GM23338 (cell line): ENCODE data around the gene FXYD7. TPM values are rescaled to one million over a fixed set of nuclear protein-coding genes. Genes with fewer than 3 reads are reported as not detected.

ENCODE experiments used
- ATAC-seq: fragments of 200-7000 bp; cut with Tn5 transposase; 3 replicates; pipeline ENCODE4 v1.9.1; 2020
- DNase-seq: peaks from one replicate; pipeline ENCODE4 v3.0.0-alpha.2; 2015; ENCODE audit warnings: low spot score
- H2AFZ ChIP-seq: fragments of 200-600 bp; sonication (generic); 2 replicates; pipeline ENCODE4 v1.8.0; 2016; ENCODE audit warnings: antibody characterized with exemption, mild to moderate bottlenecking, moderate library complexity
- H3F3A ChIP-seq: fragments of 200-600 bp; sonication (generic); replicated peaks from 2 replicates; pipeline ENCODE4 v1.8.0; 2017; ENCODE audit warnings: antibody characterized with exemption, mixed run types, low read depth
- H3K27ac ChIP-seq: fragments of 200-600 bp; sonication (generic); 2 replicates; pipeline ENCODE4 v1.6.1; 2016; ENCODE audit warnings: low read depth
- H3K27me3 ChIP-seq: fragments of 200-600 bp; sonication (generic); 2 replicates; pipeline ENCODE4 v1.8.0; 2016; ENCODE audit warnings: mild to moderate bottlenecking, mixed run types, moderate library complexity; ENCODE audit not compliant: insufficient read depth
- H3K36me3 ChIP-seq: fragments of 200-600 bp; sonication (generic); 2 replicates; pipeline ENCODE4 v1.8.0; 2016; ENCODE audit warnings: mild to moderate bottlenecking; ENCODE audit not compliant: insufficient read depth
- H3K4me1 ChIP-seq: fragments of 200-600 bp; sonication (generic); 2 replicates; pipeline ENCODE4 v1.8.0; 2016; ENCODE audit warnings: mild to moderate bottlenecking, moderate library complexity; ENCODE audit not compliant: insufficient read depth
- H3K4me2 ChIP-seq: fragments of 200-600 bp; sonication (generic); 2 replicates; pipeline ENCODE4 v1.7.1; 2017; ENCODE audit warnings: mixed run types
- H3K4me3 ChIP-seq: fragments of 200-600 bp; sonication (generic); 2 replicates; pipeline ENCODE4 v1.6.1; 2016; ENCODE audit warnings: mixed run types
- H3K79me2 ChIP-seq: fragments of 200-600 bp; sonication (generic); replicated peaks from 2 replicates; pipeline ENCODE4 v1.8.0; 2017; ENCODE audit warnings: mild to moderate bottlenecking; ENCODE audit not compliant: insufficient read depth
- H3K9me2 ChIP-seq: fragments of 200-600 bp; sonication (generic); 2 replicates; pipeline ENCODE4 v1.8.0; 2017; ENCODE audit not compliant: insufficient read depth
- H4K20me1 ChIP-seq: fragments of 200-600 bp; sonication (generic); replicated peaks from 2 replicates; pipeline ENCODE4 v1.8.0; 2017; ENCODE audit warnings: mild to moderate bottlenecking; ENCODE audit not compliant: insufficient read depth
- H3K27ac Mint-ChIP-seq: 2 replicates; pipeline ENCODE4 v1.8.0; 2020; ENCODE audit warnings: inconsistent platforms, mild to moderate bottlenecking, moderate library complexity, mixed read lengths
- H3K27me3 Mint-ChIP-seq: 3 replicates; pipeline ENCODE4 v1.8.0; 2022; ENCODE audit warnings: low read depth, mild to moderate bottlenecking, moderate library complexity, mixed read lengths, inconsistent platforms; ENCODE audit not compliant: insufficient read depth, poor library complexity
- H3K36me3 Mint-ChIP-seq: 3 replicates; pipeline ENCODE4 v1.8.0; 2021; ENCODE audit warnings: low read depth, mild to moderate bottlenecking, inconsistent platforms, moderate library complexity, mixed read lengths
- H3K4me1 Mint-ChIP-seq: 3 replicates; pipeline ENCODE4 v1.8.0; 2020; ENCODE audit warnings: mild to moderate bottlenecking, inconsistent platforms, mixed read lengths
- H3K4me3 Mint-ChIP-seq: 3 replicates; pipeline ENCODE4 v1.8.0; 2021; ENCODE audit warnings: moderate library complexity, mild to moderate bottlenecking, inconsistent platforms, mixed read lengths
- H3K9me3 Mint-ChIP-seq: 3 replicates; pipeline ENCODE4 v1.8.0; 2020; ENCODE audit warnings: moderate library complexity, mild to moderate bottlenecking, inconsistent platforms, mixed read lengths
- CREB1 ChIP-seq: fragments of 250-450 bp; sonication (Bioruptor Pico); IDR thresholded peaks from 2 replicates; pipeline ENCODE4 v1.5.0; 2020; ENCODE audit warnings: low read depth, mild to moderate bottlenecking, moderate library complexity
- CTCF ChIP-seq, 2 experiments: fragments of 200-600 bp in 1 of 2; sonication (generic) in 1 of 2; conservative IDR thresholded peaks; 2 replicates each; pipeline versions ENCODE4 v1.5.1 to v1.6.1; 2016 to 2017; ENCODE audit warnings: antibody characterized with exemption in 2 of 2, low read depth in 2 of 2, mild to moderate bottlenecking in 2 of 2, moderate library complexity in 1 of 2
- ETS1 ChIP-seq: IDR thresholded peaks from 2 replicates; pipeline ENCODE4 v1.6.1; 2016; ENCODE audit warnings: antibody characterized with exemption
- EZH2 ChIP-seq: fragments of 200-600 bp; sonication (generic); IDR thresholded peaks from one replicate; pipeline ENCODE4 v1.8.0; 2017; ENCODE audit warnings: antibody characterized with exemption, mild to moderate bottlenecking, low read depth; ENCODE audit not compliant: unreplicated experiment
- EZH2phosphoT487 ChIP-seq: fragments of 200-600 bp; sonication (generic); IDR thresholded peaks from one replicate; pipeline ENCODE4 v1.8.1; 2018; ENCODE audit warnings: antibody characterized with exemption; ENCODE audit not compliant: unreplicated experiment
- JUNB ChIP-seq: IDR thresholded peaks from one replicate; pipeline ENCODE4 v1.6.1; 2016; ENCODE audit warnings: antibody characterized with exemption; ENCODE audit not compliant: unreplicated experiment
- NANOG ChIP-seq: IDR thresholded peaks from 2 replicates; pipeline ENCODE4 v1.6.1; 2016; ENCODE audit warnings: antibody characterized with exemption, borderline replicate concordance
- POLR2AphosphoS5 ChIP-seq: IDR thresholded peaks from 2 replicates; pipeline ENCODE4 v1.6.1; 2016; ENCODE audit warnings: antibody characterized with exemption, low read depth
- REST ChIP-seq: IDR thresholded peaks from one replicate; pipeline ENCODE4 v1.6.1; 2018; ENCODE audit warnings: antibody characterized with exemption; ENCODE audit not compliant: unreplicated experiment
- STAT1 ChIP-seq: IDR thresholded peaks from one replicate; pipeline ENCODE4 v1.6.1; 2016; ENCODE audit warnings: antibody characterized with exemption; ENCODE audit not compliant: unreplicated experiment
- ZNF114 ChIP-seq: fragments of 250-450 bp; sonication (Bioruptor Pico); IDR thresholded peaks from 2 replicates; pipeline ENCODE4 v1.5.0; 2020; ENCODE audit warnings: mild to moderate bottlenecking, moderate library complexity
- ZNF331 ChIP-seq: fragments of 250-450 bp; sonication (Bioruptor Pico); IDR thresholded peaks from 2 replicates; pipeline ENCODE4 v1.5.0; 2020; ENCODE audit warnings: low read depth, mild to moderate bottlenecking, moderate library complexity
- ZNF462 ChIP-seq: fragments of 250-450 bp; sonication (Bioruptor Pico); IDR thresholded peaks from 2 replicates; pipeline ENCODE4 v1.5.0; 2020; ENCODE audit warnings: mild to moderate bottlenecking, moderate library complexity
- polyA plus RNA-seq: library from polyadenylated mRNA; unstranded; fragments of >200 nt; fragmentation: Nextera tagmentation; extraction: Ambion mirVana; gene quantifications from 2 replicates; pipeline ENCODE4 v1.2.1, GENCODE V29; 2016
- total RNA-seq: library from RNA; depleted of rRNA; stranded (reverse); fragments of >200 nt; shearing (Covaris generic); gene quantifications from 2 replicates; pipeline ENCODE4 v1.2.3, GENCODE V29; 2014

Gene FXYD7
- total and polyA plus RNA-seq, 2 experiments from 2014 or later: 9.6 to 44.0 TPM

- no peak for DNase-seq
- H2AFZ ChIP-seq: no peak overlapping the region
- H3K4me1 ChIP-seq: no peaks in the 10 kb centered on the region
- H3F3A ChIP-seq: no peaks in the 10 kb centered on the region
- no peak for ATAC-seq
- Mint-ChIP-seq H3K4me1 (no peaks in the 10 kb centered on the region), H3K27ac (no peak overlapping the region), H3K9me3 (peaks cover 16% of the 10 kb centered on the region), H3K4me3 (no peak overlapping the region), H3K27me3 (peaks cover 3% of the 10 kb centered on the region), H3K36me3 (peaks cover 91% of the 10 kb centered on the region)
- H3K4me2 ChIP-seq: no peak overlapping the region
- no peak overlapping the region for H3K27ac ChIP-seq
- no peaks in the 10 kb centered on the region for H3K27me3 ChIP-seq
- H3K79me2 ChIP-seq: no peaks in the 10 kb centered on the region
- peaks cover 2% of the 10 kb centered on the region; the same call in 1 of the 2 replicates for H4K20me1 ChIP-seq
- no peak overlapping the region for H3K4me3 ChIP-seq
- TF ChIP-seq CTCF (conservative IDR thresholded peaks at IDR 0.05; ENCODE audit: low read depth in 2 of 2) (no peak), EZH2phosphoT487 (no peak), JUNB (no peak), EZH2 (no peak), ZNF462 (CRISPR knock-in tag) (no peak), ETS1 (no peak), CREB1 (CRISPR knock-in tag) (no peak), NANOG (no peak), ZNF331 (CRISPR knock-in tag) (no peak), ZNF114 (no peak), REST (no peak), POLR2AphosphoS5 (no peak), STAT1 (no peak)
- peaks cover 51% of the 10 kb centered on the region for H3K36me3 ChIP-seq
- no peaks in the 10 kb centered on the region for H3K9me2 ChIP-seq
Observed at GRCh38 chr19:35164418-35164817, 21.4 kb downstream of the FXYD7 start.
